CD4-positive, alpha-beta memory T cell (primary cell): ENCODE measurements around the gene SLC24A4. TPM values are rescaled to one million over a fixed set of nuclear protein-coding genes. Genes with fewer than 3 reads are reported as not detected.
A peak's percentile ranks its signal among the peaks of the same experiment; 100 is the strongest.

Experiments
- CTCF ChIA-PET: fragments of 350-600 bp; sonication (Branson Sonifier 250); formaldehyde crosslinking; loops from one replicate; lab custom pipeline; 2021; ENCODE audit warnings: inconsistent platforms; ENCODE audit not compliant: partially characterized antibody; lab: Charles Lee
- POLR2A ChIA-PET: fragments of 350-600 bp; sonication (Branson Sonifier 250); formaldehyde crosslinking; loops from one replicate; lab custom pipeline; 2021; ENCODE audit not compliant: partially characterized antibody; lab: Charles Lee
- DNase-seq, 5 donors: peaks; one replicate each; pipeline versions ENCODE4 v3.0.0 to v3.0.0-alpha.2; 2020 to 2022; ENCODE audit warnings: mixed read lengths in 1 of 5
- H3K27ac ChIP-seq: one replicate; pipeline ENCODE4 v1.7.0; 2013; ENCODE audit warnings: low read depth, low read length
- H3K27me3 ChIP-seq: 2 replicates; pipeline ENCODE4 v1.7.0; 2013; ENCODE audit warnings: mild to moderate bottlenecking, low read length, moderate library complexity; ENCODE audit not compliant: insufficient read depth
- H3K36me3 ChIP-seq: 2 replicates; pipeline ENCODE4 v1.7.0; 2013; ENCODE audit warnings: mild to moderate bottlenecking, low read length, moderate library complexity; ENCODE audit not compliant: insufficient read depth
- H3K4me1 ChIP-seq: 2 replicates; pipeline ENCODE4 v1.7.0; 2013; ENCODE audit warnings: mild to moderate bottlenecking, low read length, moderate library complexity; ENCODE audit not compliant: insufficient read depth
- H3K4me3 ChIP-seq, 2 donors: one replicate each; pipeline ENCODE4 v1.7.0; 2013; ENCODE audit warnings: low read length in 2 of 2, mild to moderate bottlenecking in 1 of 2
- H3K9me3 ChIP-seq, 2 donors: one replicate each; pipeline ENCODE4 v1.7.0; 2013; ENCODE audit warnings: low read length in 2 of 2, control low read depth in 1 of 2; ENCODE audit not compliant: control insufficient read depth in 1 of 2
- H3K27ac Mint-ChIP-seq, 7 donors: one replicate each; pipeline ENCODE4 v1.8.0; 2020 to 2021; ENCODE audit warnings: mixed read lengths in 7 of 7, mild to moderate bottlenecking in 6 of 7, inconsistent platforms in 3 of 7, moderate library complexity in 3 of 7
- H3K27me3 Mint-ChIP-seq, 2 donors: one replicate each; pipeline ENCODE4 v1.8.0; 2020 to 2021; ENCODE audit warnings: mixed read lengths in 2 of 2
- H3K36me3 Mint-ChIP-seq, 2 donors: one replicate each; pipeline ENCODE4 v1.8.0; 2020 to 2021; ENCODE audit warnings: mixed read lengths in 2 of 2, inconsistent platforms in 1 of 2, mild to moderate bottlenecking in 1 of 2
- H3K4me1 Mint-ChIP-seq, 4 donors: one replicate each; pipeline ENCODE4 v1.8.0; 2020 to 2021; ENCODE audit warnings: mixed read lengths in 4 of 4, mild to moderate bottlenecking in 1 of 4
- H3K4me3 Mint-ChIP-seq, 8 donors: one replicate each; pipeline ENCODE4 v1.8.0; 2020 to 2021; ENCODE audit warnings: mixed read lengths in 8 of 8, mild to moderate bottlenecking in 7 of 8, moderate library complexity in 6 of 8, inconsistent platforms in 3 of 8
- H3K9me3 Mint-ChIP-seq, 8 donors: one replicate each; pipeline ENCODE4 v1.8.0; 2020 to 2021; ENCODE audit warnings: mixed read lengths in 8 of 8, mild to moderate bottlenecking in 5 of 8, inconsistent platforms in 3 of 8, moderate library complexity in 1 of 8
- intact Hi-C: fragments of 100-400 bp; cut with micrococcal nuclease; formaldehyde crosslinking; loops from one replicate; pipeline ENCODE4 v1.15.1; 2023
- polyA plus RNA-seq, 2 donors: library from polyadenylated mRNA; unstranded; fragments of 300-500 nt; fragmentation: Illumina TruSeq; gene quantifications; one replicate each; pipeline ENCODE4 v1.2.3, GENCODE V29; 2021
- total RNA-seq, 2 experiments: library from RNA; stranded (reverse); gene quantifications; one replicate each; pipeline ENCODE4 v1.2.3, GENCODE V29; 2021

The SLC24A4 gene
- total and polyA plus RNA-seq, 4 experiments from 2014 or later = not detected

DNA sequence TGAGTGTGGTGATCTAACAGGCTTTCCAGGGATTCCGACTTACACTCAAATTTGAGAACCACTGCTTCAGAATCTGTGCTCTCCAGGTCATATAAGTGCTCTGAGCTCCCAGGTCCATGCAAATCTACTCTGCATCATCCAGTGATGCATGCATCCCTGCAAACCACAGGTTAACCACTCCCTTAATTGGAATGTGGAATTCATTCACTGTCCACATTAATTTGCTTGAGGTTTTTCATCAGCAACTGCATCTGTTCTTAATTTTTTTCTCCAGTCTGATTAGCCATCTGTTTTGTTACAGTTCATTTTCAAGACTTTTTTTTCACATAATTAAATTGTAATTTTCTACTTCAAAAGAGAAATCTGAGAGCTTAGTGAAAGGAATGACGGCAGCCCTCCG is 147.2 kb downstream of the SLC24A4 start:
- Histone ChIP-seq H3K36me3 (no peaks in the 10 kb centered on the region), H3K4me3 (no peak overlapping the region), H3K27me3 (no peaks in the 10 kb centered on the region), H3K9me3 (no peaks in the 10 kb centered on the region), H3K4me1 (no peaks in the 10 kb centered on the region), H3K27ac (no peak overlapping the region)
- Mint-ChIP-seq H3K36me3 (peaks cover 0 to 2% of the 10 kb centered on the region in 2 donors), H3K9me3 (peaks cover 0 to 29% (median 12%) of the 10 kb centered on the region in 8 donors), H3K27me3 (no peaks in the 10 kb centered on the region), H3K27ac (no peak overlapping the region), H3K4me3 (no peak overlapping the region), H3K4me1 (peaks cover 0 to 14% (median 2%) of the 10 kb centered on the region in 4 donors)
- intact Hi-C loops = no loop called here
- DNase-seq = no peak
- ChIA-PET CTCF (no interaction called here), POLR2A (no interaction called here)

DNA sequence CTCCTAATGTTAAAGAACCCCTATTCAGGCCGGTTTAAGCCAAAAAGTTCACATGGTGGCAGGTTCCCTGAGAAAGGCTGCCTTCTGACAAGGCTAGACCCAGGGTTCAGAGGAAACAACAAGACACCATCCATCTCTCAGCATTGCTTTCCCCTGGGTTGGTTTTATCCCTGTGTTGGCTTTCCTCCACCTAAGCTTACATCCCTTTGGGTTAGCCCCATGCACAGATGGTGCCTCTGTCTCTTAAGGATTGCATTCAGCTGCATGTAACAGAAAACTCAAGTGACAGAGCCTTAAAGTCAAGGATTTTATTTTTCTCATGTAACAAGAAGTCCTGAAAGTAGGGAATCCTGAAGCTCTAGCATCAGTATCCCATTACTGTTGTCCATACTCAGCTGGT is 147.8 kb downstream of the SLC24A4 start:
- Histone ChIP-seq H3K27ac (no peak overlapping the region), H3K9me3 (no peaks in the 10 kb centered on the region), H3K4me3 (no peak overlapping the region), H3K4me1 (no peaks in the 10 kb centered on the region), H3K27me3 (no peaks in the 10 kb centered on the region), H3K36me3 (no peaks in the 10 kb centered on the region)
- H3K4me1 Mint-ChIP-seq = peaks cover 0 to 16% (median 2%) of the 10 kb centered on the region in 4 donors
- no peak for DNase-seq
- intact Hi-C loops = no loop called here
- H3K27me3 Mint-ChIP-seq = no peaks in the 10 kb centered on the region
- peaks cover 0 to 29% (median 12%) of the 10 kb centered on the region in 8 donors for H3K9me3 Mint-ChIP-seq
- H3K27ac Mint-ChIP-seq = no peak overlapping the region
- H3K4me3 Mint-ChIP-seq = no peak overlapping the region
- ChIA-PET CTCF (no interaction called here), POLR2A (no interaction called here)
- peaks cover 0 to 2% of the 10 kb centered on the region in 2 donors for H3K36me3 Mint-ChIP-seq

DNA sequence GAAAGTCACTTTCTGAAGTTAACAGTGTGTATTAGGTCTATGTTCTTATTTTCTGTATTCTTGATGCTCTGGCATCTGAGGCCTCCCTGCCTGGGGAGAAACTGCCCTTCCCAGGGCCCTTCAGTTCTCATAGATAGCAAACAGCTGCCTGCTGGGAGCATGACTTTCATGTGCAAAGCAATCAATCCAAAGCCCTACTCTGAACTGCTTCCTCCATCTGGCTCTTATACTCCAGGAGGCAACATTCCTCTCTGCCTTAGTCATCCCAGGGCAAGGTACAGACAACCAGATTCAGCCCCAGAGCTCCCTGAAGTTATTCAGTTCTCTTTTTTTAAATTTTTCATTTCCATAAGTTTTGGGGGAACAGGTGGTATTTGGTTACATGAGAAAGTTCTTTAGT is 149.0 kb downstream of the SLC24A4 start:
- H3K4me1 ChIP-seq = no peaks in the 10 kb centered on the region
- H3K36me3 ChIP-seq = no peaks in the 10 kb centered on the region
- ChIA-PET POLR2A (no interaction called here), CTCF (no interaction called here)
- Mint-ChIP-seq H3K36me3 (peaks cover 0 to 2% of the 10 kb centered on the region in 2 donors), H3K27ac (no peak overlapping the region), H3K27me3 (no peaks in the 10 kb centered on the region), H3K9me3 (peaks cover 0 to 28% (median 9%) of the 10 kb centered on the region in 8 donors), H3K4me3 (no peak overlapping the region), H3K4me1 (peaks cover 0 to 16% (median 2%) of the 10 kb centered on the region in 4 donors)
- intact Hi-C loops = no loop called here
- no peaks in the 10 kb centered on the region for H3K27me3 ChIP-seq
- DNase-seq = no peak
- H3K4me3 ChIP-seq = no peak overlapping the region
- H3K27ac ChIP-seq = no peak overlapping the region
- H3K9me3 ChIP-seq = no peaks in the 10 kb centered on the region

DNA sequence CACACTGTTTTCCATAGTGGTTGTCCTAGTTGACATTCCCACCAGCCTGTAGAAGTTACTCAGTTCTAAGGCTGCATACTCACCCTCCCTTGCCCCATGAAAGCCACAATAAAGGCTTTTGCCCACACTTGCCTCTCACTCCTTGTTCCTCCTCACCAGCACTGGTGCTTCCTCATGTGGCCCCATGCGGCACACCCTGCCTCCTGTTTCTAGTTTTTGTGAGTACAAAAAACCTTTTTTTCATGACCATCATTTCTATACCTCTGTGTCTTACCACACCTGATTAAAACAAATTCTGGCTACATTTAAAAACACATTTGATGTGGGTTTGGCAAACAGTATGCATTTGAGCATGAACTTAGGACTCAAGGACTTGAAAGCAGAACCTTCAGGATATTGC is 149.9 kb downstream of the SLC24A4 start:
- Histone ChIP-seq H3K36me3 (no peaks in the 10 kb centered on the region), H3K27me3 (no peaks in the 10 kb centered on the region), H3K27ac (no peak overlapping the region), H3K4me3 (no peak overlapping the region), H3K4me1 (no peaks in the 10 kb centered on the region), H3K9me3 (no peaks in the 10 kb centered on the region)
- Mint-ChIP-seq H3K9me3 (peaks cover 0 to 18% (median 5%) of the 10 kb centered on the region in 8 donors), H3K27ac (peak overlapping the region in 1 of 7 donors; percentile 7), H3K27me3 (no peaks in the 10 kb centered on the region), H3K4me3 (no peak overlapping the region), H3K4me1 (peaks cover 0 to 16% (median 2%) of the 10 kb centered on the region in 4 donors), H3K36me3 (no peaks in the 10 kb centered on the region)
- POLR2A ChIA-PET = no interaction called here
- intact Hi-C loops = no loop called here
- no peak for DNase-seq
- CTCF ChIA-PET = no interaction called here

DNA sequence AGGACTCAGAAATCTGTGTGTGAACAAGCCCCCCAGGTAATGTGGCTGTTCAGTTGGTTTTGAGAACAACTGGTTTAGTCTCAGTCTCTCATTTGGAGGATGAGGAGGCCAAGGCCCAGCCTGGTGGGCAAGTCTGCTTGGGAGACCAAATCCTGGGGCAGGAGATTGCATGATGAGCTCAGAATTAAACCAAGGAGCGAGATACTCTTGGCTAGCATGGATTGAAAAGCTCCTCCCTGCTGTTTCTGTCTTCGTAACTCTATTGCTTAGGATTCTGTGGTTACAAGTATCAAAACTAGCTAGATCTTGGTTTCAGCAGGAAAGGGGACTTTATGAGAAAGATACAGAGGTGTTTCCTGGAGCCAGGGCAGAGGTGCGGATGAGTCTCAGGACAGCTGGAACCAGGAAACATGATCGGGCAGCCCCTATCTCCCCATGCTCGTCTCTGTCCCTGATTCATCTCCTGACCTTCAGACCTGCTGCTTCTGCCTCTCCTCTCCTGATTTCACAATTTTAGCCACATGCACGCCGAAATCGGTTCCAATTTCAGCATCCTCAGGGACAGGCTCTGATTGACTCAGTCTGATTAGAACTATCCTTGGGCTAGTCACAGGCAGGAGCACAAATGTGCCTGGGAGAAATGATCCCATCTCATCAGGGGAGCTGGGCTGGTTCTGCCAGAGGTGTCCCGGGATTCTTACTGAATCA is 150.4 kb downstream of the SLC24A4 start:
- Mint-ChIP-seq H3K27me3 (no peaks in the 10 kb centered on the region), H3K4me1 (peaks cover 0 to 16% (median 2%) of the 10 kb centered on the region in 4 donors), H3K9me3 (peaks cover 0 to 16% (median 5%) of the 10 kb centered on the region in 8 donors), H3K4me3 (no peak overlapping the region), H3K36me3 (no peaks in the 10 kb centered on the region), H3K27ac (no peak overlapping the region)
- Histone ChIP-seq H3K36me3 (no peaks in the 10 kb centered on the region), H3K4me3 (no peak overlapping the region), H3K4me1 (no peaks in the 10 kb centered on the region), H3K9me3 (no peaks in the 10 kb centered on the region), H3K27me3 (no peaks in the 10 kb centered on the region), H3K27ac (no peak overlapping the region)
- intact Hi-C loops = no loop called here
- DNase-seq = no peak
- CTCF ChIA-PET = no interaction called here
- POLR2A ChIA-PET = no interaction called here

DNA sequence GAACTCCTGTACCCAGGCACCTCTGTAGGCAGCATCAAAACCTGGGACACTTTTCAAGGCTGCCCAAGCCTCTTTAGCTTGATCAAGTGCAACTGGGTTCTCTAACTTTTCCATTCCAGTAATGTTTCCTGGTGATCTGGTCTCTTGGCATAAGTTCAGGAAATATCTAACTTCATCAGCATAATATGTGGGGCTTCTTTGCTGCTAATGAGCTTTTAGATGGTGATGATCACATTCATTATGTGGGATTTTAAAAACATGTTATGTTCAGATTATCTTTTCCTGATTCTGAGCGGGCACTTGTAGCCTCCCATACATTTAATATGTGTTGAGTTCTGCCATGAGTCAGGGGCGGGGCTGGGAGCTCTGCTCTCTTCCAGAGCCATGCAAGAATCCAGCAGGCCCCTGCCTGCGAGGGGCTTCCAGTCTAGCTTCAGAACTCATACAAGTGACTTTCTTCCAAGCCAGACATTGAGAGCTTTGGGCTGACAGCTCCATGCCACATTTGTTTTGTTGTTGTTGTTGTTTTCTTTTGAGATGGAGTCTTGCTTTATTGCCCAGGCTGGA is 151.1 kb downstream of the SLC24A4 start:
- Mint-ChIP-seq H3K9me3 (peaks cover 0 to 10% (median 3%) of the 10 kb centered on the region in 8 donors), H3K27ac (no peak overlapping the region), H3K27me3 (peaks cover 0 to 1% of the 10 kb centered on the region in 2 donors), H3K4me1 (peaks cover 0 to 16% (median 2%) of the 10 kb centered on the region in 4 donors), H3K36me3 (no peaks in the 10 kb centered on the region), H3K4me3 (no peak overlapping the region)
- Histone ChIP-seq H3K4me1 (no peaks in the 10 kb centered on the region), H3K27me3 (no peaks in the 10 kb centered on the region), H3K9me3 (no peaks in the 10 kb centered on the region), H3K36me3 (no peaks in the 10 kb centered on the region), H3K27ac (no peak overlapping the region), H3K4me3 (no peak overlapping the region)
- ChIA-PET CTCF (no interaction called here), POLR2A (no interaction called here)
- DNase-seq = no peak
- intact Hi-C loops = no loop called here

DNA sequence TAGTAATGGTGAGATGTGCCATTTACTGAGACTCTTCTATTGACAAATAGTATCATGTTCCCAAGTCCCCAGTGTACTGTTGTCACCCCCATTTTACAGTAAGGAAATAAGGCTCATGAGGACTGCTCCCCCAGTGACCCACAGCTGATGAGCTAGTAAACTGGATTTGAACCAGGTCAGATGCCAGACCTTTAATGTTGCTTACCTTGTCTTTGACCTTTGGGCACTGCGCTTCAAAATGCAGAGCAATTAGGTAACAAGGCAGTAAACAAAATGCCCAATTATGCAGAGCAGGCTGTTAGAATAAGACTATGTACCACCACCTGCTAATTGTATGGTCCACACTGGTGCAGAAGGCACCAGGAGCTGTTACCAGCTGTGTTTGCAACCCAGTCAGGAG is 152.1 kb downstream of the SLC24A4 start:
- ChIA-PET POLR2A (interaction anchor here (0.5 kb wide), 1 partner anchor 1391 kb away, joined by 3 read pairs; no protein-coding TSS in a partner anchor), CTCF (no interaction called here)
- Mint-ChIP-seq H3K9me3 (peaks cover 0 to 8% (median 3%) of the 10 kb centered on the region in 8 donors), H3K27me3 (peaks cover 0 to 3% of the 10 kb centered on the region in 2 donors), H3K36me3 (no peaks in the 10 kb centered on the region), H3K27ac (no peak overlapping the region), H3K4me1 (peaks cover 0 to 16% (median 2%) of the 10 kb centered on the region in 4 donors), H3K4me3 (no peak overlapping the region)
- Histone ChIP-seq H3K27ac (no peak overlapping the region), H3K27me3 (no peaks in the 10 kb centered on the region), H3K4me3 (no peak overlapping the region), H3K4me1 (no peaks in the 10 kb centered on the region), H3K9me3 (no peaks in the 10 kb centered on the region), H3K36me3 (no peaks in the 10 kb centered on the region)
- no peak for DNase-seq
- intact Hi-C loops = no loop called here
